ENCODE results near the gene TOP3A. TPM values are rescaled to one million over a fixed set of nuclear protein-coding genes. Genes with fewer than 3 reads are reported as not detected.
A peak's percentile ranks its signal among the peaks of the same experiment; 100 is the strongest.
"Not testable (repeated sequence)": the region's sequence is repeated elsewhere in the genome, so short reads cannot be mapped to it uniquely, and the experiment has no call there.

Gene TOP3A
- total and polyA plus RNA-seq, 4 experiments from 2014 or later: 6.2 to 55.2 (median 31.5) TPM

- POLR2A ChIA-PET (ENCODE audit: partially characterized antibody): no interaction called here
- intact Hi-C loops (cut with micrococcal nuclease): loop anchor here (5.0 kb wide), 1 partner anchor 178 kb away; the partner anchor contains the start of gene ALKBH5
- Histone ChIP-seq H3K27ac (ENCODE audit: low read depth, low read length) (no peak overlapping the region), H3K4me3 (ENCODE audit: low read length in 2 of 2) (no peak overlapping the region), H3K9me3 (ENCODE audit: control insufficient read depth in 1 of 2, low read length in 2 of 2) (no peaks in the 10 kb centered on the region), H3K27me3 (ENCODE audit: insufficient read depth, low read length) (no peaks in the 10 kb centered on the region), H3K36me3 (ENCODE audit: insufficient read depth, low read length) (no peaks in the 10 kb centered on the region), H3K4me1 (ENCODE audit: insufficient read depth, low read length) (peaks cover 10% of the 10 kb centered on the region)
- Mint-ChIP-seq H3K27ac (peak overlapping the region in 1 of 7 donors; percentile 60), H3K4me3 (peak overlapping the region in 2 of 8 donors; percentile 29 to 46), H3K4me1 (peaks cover 6 to 19% (median 16%) of the 10 kb centered on the region in 4 donors), H3K36me3 (peaks cover 6 to 9% of the 10 kb centered on the region in 2 donors), H3K9me3 (no peaks in the 10 kb centered on the region), H3K27me3 (no peaks in the 10 kb centered on the region)
- no peak for DNase-seq
- CTCF ChIA-PET (ENCODE audit: partially characterized antibody): no interaction called here
These were observed 45.7 kb upstream of the TOP3A start for GRCh38 chr17:18360518-18360917.

- H3K36me3 ChIP-seq (ENCODE audit: insufficient read depth, low read length): peaks cover 12% of the 10 kb centered on the region
- CTCF ChIA-PET (ENCODE audit: partially characterized antibody): no interaction called here
- Mint-ChIP-seq H3K4me1 (peaks cover 0 to under 1% (median 0%) of the 10 kb centered on the region in 4 donors), H3K27ac (peak overlapping the region in 1 of 7 donors; percentile 66), H3K9me3 (no peaks in the 10 kb centered on the region), H3K4me3 (no peak overlapping the region), H3K36me3 (peaks cover 21 to 28% of the 10 kb centered on the region in 2 donors), H3K27me3 (no peaks in the 10 kb centered on the region)
- no peaks in the 10 kb centered on the region for H3K4me1 ChIP-seq (ENCODE audit: insufficient read depth, low read length)
- POLR2A ChIA-PET (ENCODE audit: partially characterized antibody): no interaction called here
- intact Hi-C loops (cut with micrococcal nuclease): no loop called here
- H3K27me3 ChIP-seq (ENCODE audit: insufficient read depth, low read length): no peaks in the 10 kb centered on the region
- DNase-seq: no peak
- no peaks in the 10 kb centered on the region for H3K9me3 ChIP-seq (ENCODE audit: control insufficient read depth in 1 of 2, low read length in 2 of 2)
- no peak overlapping the region for H3K27ac ChIP-seq (ENCODE audit: low read depth, low read length)
- H3K4me3 ChIP-seq (ENCODE audit: low read length in 2 of 2): no peak overlapping the region
These were observed 41.8 kb upstream of the TOP3A start for GRCh38 chr17:18356624-18357023.

- Histone ChIP-seq H3K9me3 (ENCODE audit: control insufficient read depth in 1 of 2, low read length in 2 of 2) (no peaks in the 10 kb centered on the region), H3K36me3 (ENCODE audit: insufficient read depth, low read length) (peaks cover 14% of the 10 kb centered on the region), H3K4me3 (ENCODE audit: low read length in 2 of 2) (no peak overlapping the region), H3K4me1 (ENCODE audit: insufficient read depth, low read length) (no peaks in the 10 kb centered on the region), H3K27me3 (ENCODE audit: insufficient read depth, low read length) (no peaks in the 10 kb centered on the region), H3K27ac (ENCODE audit: low read depth, low read length) (no peak overlapping the region)
- no peaks in the 10 kb centered on the region for H3K27me3 Mint-ChIP-seq
- ChIA-PET CTCF (ENCODE audit: partially characterized antibody) (no interaction called here), POLR2A (ENCODE audit: partially characterized antibody) (no interaction called here)
- H3K27ac Mint-ChIP-seq: no peak overlapping the region
- intact Hi-C loops (cut with micrococcal nuclease): no loop called here
- H3K4me3 Mint-ChIP-seq: no peak overlapping the region
- no peak for DNase-seq
- no peaks in the 10 kb centered on the region for H3K9me3 Mint-ChIP-seq
- no peaks in the 10 kb centered on the region for H3K4me1 Mint-ChIP-seq
- H3K36me3 Mint-ChIP-seq: peaks cover 21 to 29% of the 10 kb centered on the region in 2 donors
These were observed 38.7 kb upstream of the TOP3A start for GRCh38 chr17:18353541-18353940.

- H3K9me3 Mint-ChIP-seq: peaks cover 0 to 2% (median 0%) of the 10 kb centered on the region in 8 donors
- Histone ChIP-seq H3K36me3 (ENCODE audit: insufficient read depth, low read length) (peaks cover 18% of the 10 kb centered on the region), H3K4me3 (ENCODE audit: low read length in 2 of 2) (no peak overlapping the region), H3K4me1 (ENCODE audit: insufficient read depth, low read length) (no peaks in the 10 kb centered on the region), H3K9me3 (ENCODE audit: control insufficient read depth in 1 of 2, low read length in 2 of 2) (no peaks in the 10 kb centered on the region), H3K27ac (ENCODE audit: low read depth, low read length) (no peak overlapping the region), H3K27me3 (ENCODE audit: insufficient read depth, low read length) (no peaks in the 10 kb centered on the region)
- DNase-seq: no peak
- ChIA-PET POLR2A (ENCODE audit: partially characterized antibody) (no interaction called here), CTCF (ENCODE audit: partially characterized antibody) (no interaction called here)
- intact Hi-C loops (cut with micrococcal nuclease): no loop called here
- H3K4me3 Mint-ChIP-seq: no peak overlapping the region
- H3K27ac Mint-ChIP-seq: no peak overlapping the region
- H3K27me3 Mint-ChIP-seq: no peaks in the 10 kb centered on the region
- peaks cover 31 to 41% of the 10 kb centered on the region in 2 donors for H3K36me3 Mint-ChIP-seq
- H3K4me1 Mint-ChIP-seq: peaks cover 0 to 2% (median 0%) of the 10 kb centered on the region in 4 donors
These were observed 29.2 kb upstream of the TOP3A start for GRCh38 chr17:18344021-18344420.

- peaks cover 0 to 2% (median 0%) of the 10 kb centered on the region in 8 donors for H3K9me3 Mint-ChIP-seq
- H3K36me3 Mint-ChIP-seq: peaks cover 25 to 36% of the 10 kb centered on the region in 2 donors
- no peaks in the 10 kb centered on the region for H3K9me3 ChIP-seq (ENCODE audit: control insufficient read depth in 1 of 2, low read length in 2 of 2)
- no peaks in the 10 kb centered on the region for H3K27me3 ChIP-seq (ENCODE audit: insufficient read depth, low read length)
- H3K36me3 ChIP-seq (ENCODE audit: insufficient read depth, low read length): peaks cover 6% of the 10 kb centered on the region
- H3K4me1 Mint-ChIP-seq: peaks cover 0 to 2% (median 0%) of the 10 kb centered on the region in 4 donors
- ChIA-PET CTCF (ENCODE audit: partially characterized antibody) (no interaction called here), POLR2A (ENCODE audit: partially characterized antibody) (no interaction called here)
- H3K27ac ChIP-seq (ENCODE audit: low read depth, low read length): no peak overlapping the region
- H3K27ac Mint-ChIP-seq: no peak overlapping the region
- no peaks in the 10 kb centered on the region for H3K27me3 Mint-ChIP-seq
- intact Hi-C loops (cut with micrococcal nuclease): no loop called here
- no peaks in the 10 kb centered on the region for H3K4me1 ChIP-seq (ENCODE audit: insufficient read depth, low read length)
- DNase-seq: no peak
- H3K4me3 ChIP-seq (ENCODE audit: low read length in 2 of 2): no peak overlapping the region
- H3K4me3 Mint-ChIP-seq: no peak overlapping the region
These were observed 25.1 kb upstream of the TOP3A start for GRCh38 chr17:18339933-18340332.

GRCh38 chr17:18338158-18338557, 23.4 kb upstream of the TOP3A start:
- H3K27me3 ChIP-seq (ENCODE audit: insufficient read depth, low read length); H3K4me1 ChIP-seq (ENCODE audit: insufficient read depth, low read length); CTCF ChIA-PET (ENCODE audit: partially characterized antibody); POLR2A ChIA-PET (ENCODE audit: partially characterized antibody); H3K36me3 ChIP-seq (ENCODE audit: insufficient read depth, low read length); DNase-seq; H3K27ac Mint-ChIP-seq; H3K9me3 Mint-ChIP-seq; H3K9me3 ChIP-seq (ENCODE audit: control insufficient read depth in 1 of 2, low read length in 2 of 2); H3K4me1 Mint-ChIP-seq; H3K27me3 Mint-ChIP-seq; H3K4me3 ChIP-seq (ENCODE audit: low read length in 2 of 2); H3K27ac ChIP-seq (ENCODE audit: low read depth, low read length); intact Hi-C loops (cut with micrococcal nuclease); H3K4me3 Mint-ChIP-seq: not testable (repeated sequence)
- peaks cover 25 to 38% of the 10 kb centered on the region in 2 donors for H3K36me3 Mint-ChIP-seq

- Mint-ChIP-seq H3K9me3 (peaks cover 0 to 2% (median 0%) of the 10 kb centered on the region in 8 donors), H3K27ac (no peak overlapping the region)
- POLR2A ChIA-PET (ENCODE audit: partially characterized antibody): interaction anchor here (1.2 kb wide), 1 partner anchor 12 kb away, joined by 3 read pairs; no protein-coding TSS in a partner anchor
These were observed 18.2 kb upstream of the TOP3A start for GRCh38 chr17:18332909-18333489.

More at GRCh38 chr17:18332909-18333489, 18.2 kb upstream of the TOP3A start:
- Histone ChIP-seq H3K4me1 (ENCODE audit: insufficient read depth, low read length) (peaks cover 14% of the 10 kb centered on the region), H3K4me3 (ENCODE audit: low read length in 2 of 2) (no peak overlapping the region), H3K9me3 (ENCODE audit: control insufficient read depth in 1 of 2, low read length in 2 of 2) (no peaks in the 10 kb centered on the region), H3K36me3 (ENCODE audit: insufficient read depth, low read length) (peaks cover 6% of the 10 kb centered on the region), H3K27ac (ENCODE audit: low read depth, low read length) (no peak overlapping the region), H3K27me3 (ENCODE audit: insufficient read depth, low read length) (no peaks in the 10 kb centered on the region)
- Mint-ChIP-seq H3K4me3 (no peak overlapping the region), H3K36me3 (peaks cover 12 to 52% of the 10 kb centered on the region in 2 donors), H3K4me1 (peaks cover 7 to 16% (median 13%) of the 10 kb centered on the region in 4 donors), H3K27me3 (no peaks in the 10 kb centered on the region)
- DNase-seq: no peak
- CTCF ChIA-PET (ENCODE audit: partially characterized antibody): no interaction called here
- intact Hi-C loops (cut with micrococcal nuclease): no loop called here
